ELF-1 (cell line): ENCODE measurements around the gene PTPN7.

Source experiments
- DNase-seq: peaks from one replicate; pipeline ENCODE4 v3.0.0-alpha.2; 2016; ENCODE audit warnings: low read depth, low spot score

PTPN7 gene

DNA sequence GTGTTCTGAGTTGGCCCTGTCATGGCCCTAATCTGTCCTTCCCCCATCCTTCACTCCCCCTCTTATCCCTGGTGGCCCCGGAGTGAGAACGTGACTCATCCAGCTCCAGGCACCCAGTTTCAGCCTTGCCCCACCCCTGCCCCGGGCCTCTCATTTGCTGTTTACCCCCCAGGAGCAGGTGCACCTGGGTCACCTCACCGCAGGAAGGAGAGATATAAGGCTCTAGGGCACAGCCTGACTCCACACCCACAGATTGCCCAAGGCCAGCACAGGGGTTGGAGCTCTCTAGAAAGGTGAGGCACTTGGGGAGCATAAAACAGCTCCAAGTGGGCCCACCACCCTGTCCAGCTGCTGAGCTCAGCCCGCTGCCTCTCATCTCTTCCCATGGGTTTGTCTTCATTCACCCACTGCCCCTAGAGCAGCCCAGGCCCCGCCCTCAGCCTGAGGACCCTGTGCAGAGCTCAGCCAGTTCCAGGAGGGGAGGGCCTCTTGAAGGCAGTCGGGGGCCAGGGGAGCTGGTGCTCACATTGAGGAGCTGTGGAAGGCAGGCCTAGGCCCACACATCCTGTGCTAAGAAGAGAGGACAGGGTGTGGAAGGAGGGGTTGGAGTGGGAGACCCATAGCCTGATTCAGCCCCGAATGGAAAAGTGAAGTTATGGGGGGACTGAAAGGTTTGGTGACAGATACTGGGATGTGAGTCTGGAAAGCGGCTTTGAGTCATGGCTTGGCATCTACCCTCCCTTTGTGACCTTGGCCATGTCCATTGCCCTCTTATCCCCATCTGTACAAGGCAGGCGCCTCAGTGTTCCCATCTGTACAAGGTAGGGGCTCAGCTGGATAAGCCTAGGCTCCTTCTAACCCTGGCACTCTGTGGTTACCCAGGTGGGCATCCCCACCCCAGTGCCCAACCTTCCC, 53.8 kb downstream of the PTPN7 start:
- peak; percentile 59 for DNase-seq

DNA sequence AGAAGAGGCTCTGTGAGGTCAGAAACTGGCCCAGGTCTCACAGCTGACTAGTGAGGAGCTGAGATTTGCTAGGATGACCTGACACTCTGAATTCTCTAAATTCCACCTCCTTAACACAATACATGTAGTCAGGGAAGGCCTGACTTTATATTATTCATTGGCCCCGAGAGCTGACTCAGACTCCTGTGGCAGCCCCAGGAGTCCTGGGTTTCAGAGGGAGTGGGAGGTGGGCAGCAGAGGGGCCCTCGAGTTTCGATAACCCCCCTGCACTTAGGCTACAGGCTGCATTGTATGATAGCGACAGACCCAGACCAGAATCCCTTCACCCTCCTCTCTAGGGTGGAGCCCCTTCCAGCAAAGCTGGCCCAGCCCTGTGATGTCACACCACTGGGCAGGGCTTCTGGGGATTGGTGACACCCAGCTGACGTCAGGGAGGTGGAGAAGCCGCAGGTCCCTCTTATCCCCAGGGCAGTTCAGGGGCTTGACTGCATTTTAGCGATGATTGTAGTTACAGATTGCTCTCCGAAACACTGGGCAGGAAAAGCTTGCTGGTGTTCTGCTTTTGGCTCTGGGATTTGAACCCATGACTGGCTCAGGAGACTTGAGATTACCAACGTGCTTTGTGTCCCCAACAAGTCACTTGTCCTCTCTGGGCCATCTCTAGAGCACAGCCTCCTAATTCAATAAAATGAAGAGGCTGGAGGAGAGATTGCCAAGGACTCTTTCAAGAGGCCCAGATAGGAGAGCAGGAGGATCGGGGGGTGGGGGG, 54.6 kb downstream of the PTPN7 start:
- peak; percentile 96 for DNase-seq

DNA sequence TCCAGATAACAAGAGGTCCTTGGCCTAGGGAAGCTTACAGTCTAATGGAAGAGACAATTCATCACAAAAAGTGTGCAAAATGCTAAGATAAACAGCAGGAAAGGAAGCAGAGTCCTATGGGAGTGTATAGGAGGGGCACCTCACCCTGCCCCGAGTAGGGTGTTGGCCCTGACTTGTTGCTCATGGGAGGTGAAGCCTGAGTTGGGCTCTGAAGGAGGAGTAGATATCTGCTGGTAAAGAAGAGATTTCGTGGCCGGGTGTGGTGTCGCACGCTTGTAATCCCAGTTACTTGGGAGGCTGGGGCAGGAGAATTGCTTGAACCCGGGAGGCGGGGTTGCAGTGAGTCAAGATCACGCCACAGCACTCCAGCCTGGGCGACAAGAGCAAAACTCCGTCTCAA, 56.3 kb downstream of the PTPN7 start:
- no peak for DNase-seq

DNA sequence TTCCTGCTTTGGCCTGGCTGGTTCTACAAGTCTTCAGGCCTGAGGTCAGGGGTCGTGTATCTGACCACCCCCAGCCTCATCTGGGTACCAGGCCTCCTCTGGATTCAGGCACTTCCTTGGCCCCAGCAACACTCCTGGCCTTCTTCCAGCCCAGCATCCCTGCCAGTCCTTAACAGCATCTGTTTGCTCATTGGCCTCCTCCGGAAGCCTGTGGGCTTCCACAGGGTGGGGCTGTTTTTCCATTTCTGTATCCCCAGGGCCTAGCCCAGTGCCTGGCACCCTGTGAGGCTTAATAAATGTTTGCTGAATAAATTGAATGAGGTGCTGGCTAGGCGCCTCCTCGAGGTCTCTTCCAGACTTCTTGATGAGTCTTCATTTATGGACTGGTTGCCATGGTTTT, 59.2 kb downstream of the PTPN7 start:
- DNase-seq: peak; percentile 35
